HG03571 (cell line): ENCODE data around the gene RPL10A.

Experiments used
- ATAC-seq: cut with Tn5 transposase; IDR thresholded peaks from one replicate; pipeline ENCODE4 v1.9.1; 2021; ENCODE audit not compliant: unreplicated experiment

RPL10A gene

DNA sequence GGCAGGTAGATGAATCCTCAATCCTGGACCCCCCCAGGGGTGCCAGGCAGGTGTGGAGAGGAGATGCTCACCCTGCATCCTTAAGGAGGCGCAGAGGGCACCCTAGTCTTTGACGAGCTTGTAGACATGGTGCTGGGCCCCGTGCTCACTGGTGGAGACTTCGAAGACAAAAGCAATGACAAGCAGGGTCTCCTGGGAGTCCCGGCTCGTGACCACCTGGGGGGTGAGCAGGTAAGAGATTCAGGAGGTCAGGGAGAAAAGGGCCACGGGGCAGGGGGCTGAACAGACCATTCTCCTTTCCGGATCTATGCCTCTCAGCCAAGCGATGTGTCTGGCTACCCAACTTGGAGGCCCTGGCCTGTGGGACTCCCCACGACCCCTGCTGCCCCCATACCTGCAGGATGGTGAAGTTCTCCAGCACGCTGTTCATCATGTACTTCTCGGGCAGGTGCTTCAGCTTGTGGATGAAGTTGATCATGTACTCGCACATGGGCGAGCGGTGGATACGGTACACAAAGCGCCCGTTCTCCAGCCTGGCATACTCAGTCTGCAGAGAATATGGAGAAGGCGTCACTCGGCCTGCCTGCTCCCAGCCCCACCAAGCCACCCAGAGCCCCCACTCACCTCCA, 6.9 kb downstream of the RPL10A start:
- ATAC-seq = no peak

GRCh38 chr6:35475573-35475972, 7.4 kb downstream of the RPL10A start:
- ATAC-seq = no peak

DNA sequence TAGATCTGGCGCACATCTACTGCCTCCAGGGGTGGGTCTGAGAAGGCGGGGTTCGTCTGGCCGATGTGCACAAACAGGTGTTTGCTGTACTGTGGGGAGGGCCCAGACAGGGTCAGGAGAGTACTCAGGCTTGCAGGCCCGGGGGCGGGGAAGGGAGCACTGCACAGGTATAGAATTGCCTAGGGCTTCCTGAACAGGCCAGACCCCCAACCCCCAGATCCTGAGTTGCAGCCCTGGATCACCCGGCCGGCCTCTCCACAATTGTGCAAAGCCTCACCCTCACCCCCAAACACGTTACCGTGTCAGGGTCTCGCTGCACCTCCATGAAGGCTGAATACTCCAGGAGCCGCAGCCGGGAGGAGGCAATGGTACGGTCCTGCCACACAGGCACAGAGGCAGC, 7.8 kb downstream of the RPL10A start:
- no peak for ATAC-seq

- ATAC-seq = no peak
These were observed 8.8 kb downstream of the RPL10A start for GRCh38 chr6:35477028-35477427.

DNA sequence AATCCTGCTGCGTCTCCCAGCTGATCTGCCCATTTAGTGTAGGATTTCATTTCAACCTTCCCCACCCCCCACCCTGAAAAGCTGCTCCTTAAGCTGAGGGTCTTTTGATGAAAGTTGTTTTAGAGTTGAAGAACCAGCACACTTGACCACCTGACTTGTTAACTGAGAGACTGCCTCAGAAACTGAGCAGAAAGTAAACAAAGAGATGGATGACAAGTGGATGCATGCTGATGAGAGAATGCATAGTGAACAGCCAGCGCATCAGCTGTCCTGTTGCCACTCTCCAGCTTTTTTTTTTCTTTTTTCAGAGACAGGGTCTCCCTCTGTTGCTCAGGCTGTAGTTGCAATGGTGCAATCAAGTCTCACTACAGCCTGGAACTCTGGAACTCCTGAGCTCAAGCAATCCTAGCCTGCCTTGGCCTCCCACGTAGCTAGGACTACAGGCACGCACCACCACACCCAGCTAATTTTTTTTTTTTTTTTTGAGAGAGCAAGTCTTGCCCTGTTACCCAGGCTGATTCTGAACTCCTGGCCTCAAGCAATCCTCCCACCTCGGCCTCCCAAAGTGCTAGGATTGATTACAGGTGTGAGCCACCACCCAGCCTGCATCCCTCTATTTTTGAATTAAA, 9.5 kb downstream of the RPL10A start:
- ATAC-seq = no peak

DNA sequence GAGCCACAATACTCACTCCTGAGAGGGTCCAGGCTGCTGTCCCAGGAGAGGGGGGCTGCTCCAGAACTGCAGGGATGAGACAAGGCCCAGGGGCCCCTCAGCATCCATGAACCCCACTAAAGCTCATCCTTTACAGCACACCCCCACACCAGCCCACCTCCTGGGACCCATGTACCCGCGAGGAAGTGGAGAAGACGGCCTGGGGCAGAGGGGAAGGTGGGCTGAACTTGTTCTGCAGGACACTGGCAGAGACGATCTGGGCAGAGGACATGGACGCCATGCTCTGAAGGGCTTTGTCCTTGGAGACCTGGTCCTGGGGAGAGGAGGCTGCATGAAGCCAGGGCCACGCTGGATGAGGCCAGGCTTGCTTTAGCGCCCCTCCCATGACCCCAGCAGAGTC, 10.1 kb downstream of the RPL10A start:
- ATAC-seq = no peak

- no peak for ATAC-seq
These were observed 12.0 kb downstream of the RPL10A start for GRCh38 chr6:35480176-35480575.

- no peak for ATAC-seq
These were observed 13.0 kb downstream of the RPL10A start for GRCh38 chr6:35481226-35481625.

DNA sequence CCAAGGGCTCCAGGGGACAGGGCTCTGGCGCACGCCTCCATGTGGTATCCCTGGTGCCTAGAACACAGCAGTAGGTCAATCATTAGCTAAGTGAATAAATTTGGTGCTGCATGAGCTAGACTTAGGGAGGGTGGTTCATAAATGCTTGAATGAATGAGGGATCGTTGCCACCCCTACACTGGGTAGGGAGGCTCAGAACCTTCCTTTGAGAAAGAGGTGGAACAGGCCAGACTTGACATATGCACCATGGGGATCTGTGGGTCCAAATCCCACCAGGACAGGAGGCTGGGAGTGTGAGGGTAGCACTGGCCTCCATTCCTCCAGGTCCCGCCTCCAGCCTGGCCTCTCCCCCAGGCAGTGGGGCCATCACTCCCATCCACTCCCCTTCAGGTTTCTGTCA, 14.9 kb downstream of the RPL10A start:
- no peak for ATAC-seq

- no peak for ATAC-seq
These were observed 15.3 kb downstream of the RPL10A start for GRCh38 chr6:35483490-35483889.

DNA sequence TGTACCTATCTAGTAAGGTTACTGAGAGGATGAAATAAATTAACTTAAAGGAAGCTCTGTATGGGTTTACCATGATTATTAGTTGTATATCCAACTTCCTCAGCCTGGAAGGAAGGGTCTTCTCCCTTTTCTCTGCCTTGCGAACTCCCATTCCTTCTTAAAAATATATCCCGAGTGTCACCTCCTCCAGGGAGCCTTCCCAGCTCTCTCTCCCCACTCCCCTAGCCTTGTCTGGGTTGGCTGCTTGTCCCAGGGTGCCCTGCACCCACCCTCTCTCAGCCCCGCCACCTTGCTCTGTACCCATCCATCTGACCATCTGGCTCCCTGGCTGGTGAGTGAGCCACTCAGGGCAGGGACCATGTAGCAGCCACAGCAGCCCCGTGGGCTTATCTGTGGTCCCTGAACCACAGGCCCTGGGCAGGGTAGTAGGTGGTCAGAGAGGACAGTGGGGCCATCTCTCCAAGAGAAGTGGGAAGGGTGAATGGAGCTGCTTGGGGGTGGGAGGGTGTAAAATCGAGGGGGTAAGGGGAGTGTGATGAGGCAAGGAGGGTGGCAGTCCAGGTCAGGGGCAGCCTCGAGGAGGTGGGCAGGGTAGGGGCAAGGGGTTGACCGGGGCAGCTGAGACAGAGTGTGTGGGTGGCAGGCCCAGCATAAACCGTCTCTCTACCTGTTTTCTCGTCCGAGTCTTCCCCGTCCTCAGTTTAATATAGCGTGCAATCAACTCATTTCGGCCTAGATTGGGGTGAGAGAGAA, 15.9 kb downstream of the RPL10A start:
- ATAC-seq = no peak

GRCh38 chr6:35484921-35485392, 16.8 kb downstream of the RPL10A start:
- ATAC-seq = no peak

GRCh38 chr6:35485402-35485877, 17.2 kb downstream of the RPL10A start:
- no peak for ATAC-seq

- ATAC-seq = no peak
These were observed 18.1 kb downstream of the RPL10A start for GRCh38 chr6:35486005-35486925.

DNA sequence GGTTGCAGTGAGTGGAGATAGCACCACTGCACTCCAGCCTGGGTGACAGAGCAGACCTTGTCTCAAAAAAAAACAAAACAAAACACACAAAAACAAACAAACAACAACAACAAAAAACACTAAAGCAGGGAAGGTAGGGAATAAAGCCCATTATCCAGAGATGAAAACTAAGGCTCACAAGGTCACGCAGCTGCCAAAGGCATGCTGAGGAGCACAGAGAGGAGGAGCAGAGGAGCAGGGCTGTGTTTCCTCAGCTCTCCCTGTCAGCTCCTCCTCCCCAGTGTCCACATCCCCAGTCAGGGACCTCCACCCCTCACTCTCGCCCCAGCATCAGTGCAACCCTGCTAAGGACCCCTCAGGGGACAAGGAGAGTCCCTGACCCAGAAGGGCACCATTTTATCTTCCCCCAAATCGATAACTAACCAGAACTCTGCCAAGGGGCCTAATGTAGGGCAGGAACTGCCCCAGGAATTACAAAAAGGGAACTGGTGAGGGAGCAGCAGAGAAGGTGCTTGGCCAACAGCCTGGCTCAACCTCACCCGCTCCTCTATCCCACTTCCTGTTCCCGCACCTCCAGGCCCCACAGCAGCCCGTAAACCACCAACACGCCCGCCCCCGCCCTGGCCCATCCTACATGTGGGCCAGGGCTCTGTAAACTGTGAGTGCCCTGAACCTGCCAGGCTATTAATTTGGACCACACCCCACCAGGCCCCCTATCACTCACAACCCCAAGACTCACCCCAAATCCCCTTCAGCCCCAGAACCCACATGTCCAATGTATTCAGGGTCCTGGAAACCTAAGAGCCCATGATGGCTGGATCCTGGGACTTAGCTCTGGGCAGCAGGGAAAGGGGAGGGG, 19.7 kb downstream of the RPL10A start:
- ATAC-seq = no peak

DNA sequence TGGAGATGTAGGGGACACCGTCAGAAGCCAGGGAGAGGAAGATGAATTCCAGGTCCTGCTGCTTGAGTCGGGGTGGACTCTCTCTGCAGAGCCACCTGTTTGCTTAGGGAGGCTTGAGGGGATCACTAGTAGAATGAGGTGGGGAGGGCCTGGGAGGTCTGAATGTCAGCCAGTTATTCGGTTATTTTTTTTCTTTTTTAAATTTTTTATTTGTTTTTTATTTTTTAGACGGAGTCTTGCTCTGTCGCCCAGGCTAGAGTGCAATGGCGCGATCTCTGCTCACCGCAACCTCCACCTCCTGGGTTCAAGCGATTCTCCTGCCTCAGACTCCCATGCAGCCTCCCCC, 20.3 kb downstream of the RPL10A start:
- ATAC-seq = no peak

DNA sequence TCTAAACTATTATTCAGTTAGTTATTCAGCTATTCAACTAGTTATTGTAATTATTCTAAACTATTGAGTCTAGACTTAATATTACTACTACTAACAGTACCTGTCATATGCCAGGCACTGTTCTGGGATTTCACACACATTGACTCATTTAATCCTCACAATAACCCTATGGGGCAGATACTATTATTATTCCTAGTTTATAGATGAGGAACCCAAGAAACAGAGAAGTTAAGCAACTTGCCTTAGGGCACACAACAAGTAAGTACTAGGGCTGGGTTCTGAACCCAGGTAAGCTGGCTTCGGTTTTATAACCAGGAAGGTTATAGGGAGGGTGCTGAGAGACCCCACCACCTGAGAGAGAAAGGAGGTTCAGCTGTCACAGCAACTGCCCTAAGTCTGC, 20.9 kb downstream of the RPL10A start:
- ATAC-seq = no peak

DNA sequence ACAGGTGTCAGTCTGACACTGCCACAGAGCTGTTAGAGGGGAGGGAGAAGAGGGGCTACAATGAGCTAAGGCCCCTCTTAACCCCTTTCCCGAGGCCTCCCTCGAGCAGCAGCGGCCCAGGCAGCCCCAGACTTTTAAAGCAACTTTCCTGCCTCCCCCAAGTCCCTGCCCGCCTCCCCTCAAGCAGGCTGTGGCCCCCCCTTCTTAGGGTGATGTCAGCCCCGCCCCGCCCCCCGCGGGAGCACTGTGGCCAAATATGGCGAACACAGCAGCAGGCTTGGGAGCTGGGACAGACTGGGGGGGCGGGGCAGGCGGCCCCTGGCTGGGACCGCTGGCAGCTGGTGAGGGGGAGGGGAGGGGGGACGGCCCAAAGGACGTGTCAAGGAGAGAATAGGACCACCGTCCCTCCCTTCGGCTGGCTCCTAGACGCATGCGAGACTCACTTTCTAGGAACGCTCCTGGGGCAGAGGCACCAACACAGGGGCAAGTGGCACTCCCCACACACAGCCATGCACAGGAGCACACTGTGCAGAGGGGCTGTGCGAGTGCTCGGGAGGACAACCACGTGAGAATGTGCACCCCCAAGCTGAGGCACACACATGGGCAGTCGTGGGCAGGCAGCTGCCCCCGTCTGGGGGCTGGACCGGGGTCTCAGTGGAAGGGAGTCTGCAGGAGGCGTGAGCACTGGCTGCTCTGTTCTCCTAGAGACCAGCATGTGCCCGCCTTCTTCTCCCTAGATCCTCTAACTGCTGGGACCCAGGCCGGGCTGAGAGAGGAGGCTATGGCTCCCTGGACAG, 22.0 kb downstream of the RPL10A start:
- ATAC-seq = no peak

DNA sequence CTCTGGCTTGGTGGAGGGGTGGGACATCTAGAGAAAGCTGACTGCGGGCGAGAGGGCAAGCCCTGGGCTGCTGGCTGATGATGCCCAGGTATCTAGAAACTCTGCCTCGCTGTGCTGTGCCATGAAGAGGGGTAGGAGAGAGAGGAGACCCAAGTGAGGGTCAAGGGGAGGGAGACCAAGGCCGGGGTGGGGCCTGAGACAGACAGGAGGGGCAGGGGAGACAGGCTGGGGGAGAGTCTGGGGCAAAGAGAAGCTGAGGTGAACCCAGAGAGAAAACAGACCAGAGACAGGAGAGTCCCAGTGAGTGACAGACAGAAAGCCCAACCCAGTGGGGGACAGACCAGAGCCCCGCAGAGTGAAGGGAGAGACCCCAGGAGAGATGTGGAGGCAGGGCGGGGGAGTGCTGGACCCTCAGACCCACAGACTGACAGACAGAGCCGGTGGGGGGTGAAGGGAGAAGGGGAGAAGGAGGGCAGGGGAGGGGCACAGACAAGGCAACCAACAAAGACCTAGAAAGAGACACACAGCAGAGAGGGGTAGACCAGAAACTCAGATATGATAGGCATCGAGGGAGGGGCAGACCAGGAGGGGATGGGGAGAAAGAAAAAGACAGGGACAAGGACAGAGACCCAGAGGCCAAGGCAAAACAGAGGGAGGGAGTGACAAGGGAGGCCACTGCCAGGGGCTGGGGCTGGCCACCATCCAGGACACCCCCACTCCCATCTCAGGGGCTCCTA, 22.8 kb downstream of the RPL10A start:
- no peak for ATAC-seq
